Trophoblast cell (in vitro differentiated cells and primary cell): ENCODE results near the gene KRT14.
"Not testable (repeated sequence)": the region's sequence is repeated elsewhere in the genome, so short reads cannot be mapped to it uniquely, and the experiment has no call there.

Experiments used
- DNase-seq, 2 donors: peaks; one replicate each; pipeline ENCODE4 v3.0.0-alpha.2; 2016
- H2AFZ ChIP-seq: 2 replicates; pipeline ENCODE4 v1.6.1; 2013; ENCODE audit warnings: low read length, moderate library complexity, mild to moderate bottlenecking; ENCODE audit not compliant: insufficient read depth, poor library complexity
- H2AK5ac ChIP-seq: 2 replicates; pipeline ENCODE4 v1.6.1; 2013; ENCODE audit warnings: mild to moderate bottlenecking, low read length
- H2BK120ac ChIP-seq: 2 replicates; pipeline ENCODE4 v1.6.1; 2013; ENCODE audit warnings: low read length, mild to moderate bottlenecking, moderate library complexity; ENCODE audit not compliant: insufficient read depth, poor library complexity
- H2BK12ac ChIP-seq: 2 replicates; pipeline ENCODE4 v1.6.1; 2013; ENCODE audit warnings: mild to moderate bottlenecking, low read length, moderate library complexity
- H2BK5ac ChIP-seq: 2 replicates; pipeline ENCODE4 v1.6.1; 2013; ENCODE audit warnings: low read length, low read depth, moderate library complexity, mild to moderate bottlenecking; ENCODE audit not compliant: poor library complexity
- H3K14ac ChIP-seq: 2 replicates; pipeline ENCODE4 v1.6.1; 2013; ENCODE audit warnings: mild to moderate bottlenecking, low read length
- H3K18ac ChIP-seq: 2 replicates; pipeline ENCODE4 v1.6.1; 2013; ENCODE audit warnings: mild to moderate bottlenecking, low read length
- H3K23ac ChIP-seq: 2 replicates; pipeline ENCODE4 v1.6.1; 2013; ENCODE audit warnings: low read length
- H3K27ac ChIP-seq: 2 replicates; pipeline ENCODE4 v1.5.1; 2013; ENCODE audit warnings: low read depth, mild to moderate bottlenecking, inconsistent platforms, low read length, moderate library complexity
- H3K27me3 ChIP-seq: 2 replicates; pipeline ENCODE4 v1.6.1; 2013; ENCODE audit warnings: inconsistent platforms, mild to moderate bottlenecking, low read length, moderate library complexity; ENCODE audit not compliant: insufficient read depth
- H3K36me3 ChIP-seq, 2 experiments: 1 replicate in 1 of 2; 2 replicates in 1 of 2; pipeline ENCODE4 v1.6.1; 2013; ENCODE audit warnings: low read length in 2 of 2, mild to moderate bottlenecking in 2 of 2, moderate library complexity in 1 of 2; ENCODE audit not compliant: insufficient read depth in 2 of 2, control insufficient read depth in 1 of 2
- H3K4ac ChIP-seq: 2 replicates; pipeline ENCODE4 v1.6.1; 2013; ENCODE audit warnings: low read depth, mild to moderate bottlenecking, low read length, moderate library complexity
- H3K4me1 ChIP-seq, 2 experiments: 1 replicate in 1 of 2; 2 replicates in 1 of 2; pipeline ENCODE4 v1.6.1; 2013; ENCODE audit warnings: low read length in 2 of 2, mild to moderate bottlenecking in 2 of 2, moderate library complexity in 1 of 2; ENCODE audit not compliant: insufficient read depth in 2 of 2, control insufficient read depth in 1 of 2
- H3K4me2 ChIP-seq: 2 replicates; pipeline ENCODE4 v1.6.1; 2013; ENCODE audit warnings: inconsistent platforms, mild to moderate bottlenecking, low read length, moderate library complexity
- H3K4me3 ChIP-seq: 2 replicates; pipeline ENCODE4 v1.5.1; 2013; ENCODE audit warnings: mild to moderate bottlenecking, low read depth, low read length, inconsistent platforms
- H3K79me1 ChIP-seq: one replicate; pipeline ENCODE4 v1.6.1; 2013; ENCODE audit warnings: low read length
- H3K79me2 ChIP-seq: 2 replicates; pipeline ENCODE4 v1.6.1; 2013; ENCODE audit warnings: low read length, mild to moderate bottlenecking; ENCODE audit not compliant: control insufficient read depth, insufficient read depth, poor library complexity
- H3K9ac ChIP-seq: 2 replicates; pipeline ENCODE4 v1.6.1; 2013; ENCODE audit warnings: mild to moderate bottlenecking, low read length
- H3K9me3 ChIP-seq: 2 replicates; pipeline ENCODE4 v1.6.1; 2013; ENCODE audit warnings: low read depth, mild to moderate bottlenecking, control low read depth, inconsistent platforms, low read length; ENCODE audit not compliant: insufficient read depth
- H4K12ac ChIP-seq: 2 replicates; pipeline ENCODE4 v1.6.1; 2013; ENCODE audit warnings: low read depth, mild to moderate bottlenecking, low read length, moderate library complexity
- H4K8ac ChIP-seq: 2 replicates; pipeline ENCODE4 v1.6.1; 2013; ENCODE audit warnings: low read depth, mild to moderate bottlenecking, low read length, moderate library complexity
- H4K91ac ChIP-seq: one replicate; pipeline ENCODE4 v1.6.1; 2013; ENCODE audit warnings: low read depth, mild to moderate bottlenecking, low read length, moderate library complexity
- WGBS: extraction: QIAGEN DNeasy Blood & Tissue Kit; methylation state at CpG from one replicate; pipeline ENCODE4 v1.1.7; 2013; ENCODE audit warnings: missing lambda C conversion rate; ENCODE audit not compliant: insufficient read length, insufficient coverage; ENCODE audit errors: extremely low coverage; 5-methylcytosine and 5-hydroxymethylcytosine counted together

KRT14 gene

DNA sequence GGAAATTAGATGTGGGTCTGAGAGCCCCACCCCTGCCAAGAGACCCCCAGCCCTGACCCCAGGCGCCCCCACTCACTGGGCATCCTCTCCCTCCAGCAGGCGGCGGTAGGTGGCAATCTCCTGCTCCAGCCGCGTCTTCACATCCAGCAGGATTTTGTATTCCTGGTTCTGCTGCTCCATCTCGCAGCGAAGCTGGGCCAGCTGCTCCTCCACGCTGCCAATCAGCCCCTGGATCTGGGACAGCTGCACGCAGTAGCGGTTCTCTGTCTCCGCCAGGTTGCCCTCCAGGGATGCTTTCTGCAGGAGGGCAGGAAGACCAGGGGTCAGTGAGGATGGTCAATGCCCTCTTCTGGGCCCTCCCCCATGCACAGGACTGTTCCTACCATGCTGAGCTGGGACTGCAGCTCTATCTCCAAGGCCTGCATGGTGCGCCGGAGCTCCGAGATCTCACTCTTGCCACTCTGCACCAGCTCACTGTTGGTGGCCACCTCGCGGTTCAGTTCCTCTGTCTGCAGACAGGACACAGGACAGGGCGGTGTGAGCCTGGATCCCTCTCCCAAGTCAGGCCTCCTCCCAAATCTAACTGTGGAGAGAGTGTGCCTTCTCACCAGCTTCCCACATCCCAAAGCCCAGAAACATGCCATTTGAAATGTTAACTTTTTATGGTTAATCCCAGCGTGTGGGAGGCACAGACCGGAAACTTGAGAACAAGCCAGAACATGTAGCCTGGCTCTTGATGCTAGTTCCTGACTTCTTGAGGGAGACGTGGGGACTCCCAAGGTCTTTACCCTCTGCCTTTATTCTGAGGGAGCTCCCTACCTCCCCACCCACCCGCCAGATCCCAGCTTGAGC, 34.1 kb upstream of the KRT14 start:
- Histone ChIP-seq H4K12ac (no peak overlapping the region), H3K4me3 (no peak overlapping the region), H3K9me3 (no peaks in the 10 kb centered on the region), H4K91ac (peak overlapping the region; percentile 69), H2BK12ac (peak overlapping the region; percentile 47), H3K79me1 (peaks cover 25% of the 10 kb centered on the region), H3K18ac (peak overlapping the region; percentile 43), H3K14ac (peak overlapping the region; percentile 59), H4K8ac (no peak overlapping the region), H2AK5ac (peak overlapping the region; percentile 16), H3K4ac (peak overlapping the region; percentile 43), H3K27ac (peak overlapping the region; percentile 41), H3K4me2 (no peak overlapping the region), H3K27me3 (no peaks in the 10 kb centered on the region), H3K9ac (no peak overlapping the region), H3K4me1 (peaks cover 33 to 52% of the 10 kb centered on the region in 2 experiments), H2AFZ (no peak overlapping the region), H2BK120ac (peak overlapping the region; percentile 15), H2BK5ac (peak overlapping the region; percentile 54), H3K79me2 (peaks cover 4% of the 10 kb centered on the region), H3K36me3 (no peaks in the 10 kb centered on the region), H3K23ac (no peak overlapping the region)
- DNase-seq, result no peak
- no CpG with 5 or more reads among the region's 21 CpGs for WGBS

DNA sequence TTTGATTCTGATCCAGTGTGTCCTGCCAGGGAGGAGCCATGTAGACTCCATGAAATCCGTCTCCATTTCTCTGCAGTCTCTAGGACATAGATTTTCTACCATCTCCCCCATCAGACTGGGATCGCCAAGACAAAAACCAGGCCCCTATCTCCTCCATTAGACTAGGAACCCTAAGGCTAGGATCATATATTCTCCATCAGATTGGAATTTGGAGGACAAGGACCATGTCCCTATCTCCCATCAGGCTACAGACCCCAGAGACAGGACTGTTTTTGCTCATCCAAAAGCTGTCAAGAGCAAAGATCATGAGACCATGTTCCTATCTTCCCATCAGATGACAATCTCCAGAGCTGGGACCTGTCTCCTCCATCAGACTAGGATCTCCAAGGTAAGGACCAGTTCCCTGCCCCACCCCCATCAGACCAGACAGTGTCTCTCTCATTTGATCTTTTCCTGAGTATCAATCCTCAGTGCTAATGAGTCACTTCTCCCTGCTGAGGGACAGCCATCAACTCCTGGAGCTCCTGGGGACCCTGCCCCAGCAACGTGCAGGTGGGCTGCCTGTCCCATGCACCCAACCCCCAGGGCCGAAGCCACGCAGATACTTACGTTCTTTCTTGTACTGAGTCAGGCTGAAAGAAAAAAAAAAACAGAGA, 33.4 kb upstream of the KRT14 start:
- not testable (repeated sequence) for H3K36me3 ChIP-seq, H3K9me3 ChIP-seq, H3K14ac ChIP-seq, H3K23ac ChIP-seq, H4K12ac ChIP-seq, DNase-seq, H3K4ac ChIP-seq, H2AFZ ChIP-seq, H3K79me2 ChIP-seq, H4K8ac ChIP-seq, H2BK120ac ChIP-seq, H3K9ac ChIP-seq, H2BK5ac ChIP-seq, H3K4me3 ChIP-seq, H3K4me2 ChIP-seq, H3K27me3 ChIP-seq, H3K18ac ChIP-seq, H2BK12ac ChIP-seq
- Histone ChIP-seq H3K79me1 (peaks cover 25% of the 10 kb centered on the region), H3K27ac (peak overlapping the region; percentile 44), H4K91ac (peak overlapping the region; percentile 82), H2AK5ac (peak overlapping the region; percentile 13), H3K4me1 (peaks cover 33 to 48% of the 10 kb centered on the region in 2 experiments)
- no CpG with 5 or more reads among the region's 6 CpGs for WGBS

GRCh38 chr17:41619036-41619926, 32.6 kb upstream of the KRT14 start:
- Histone ChIP-seq H3K27ac (peak overlapping the region; percentile 44), H2BK120ac (peak overlapping the region; percentile 39), H4K8ac (peak overlapping the region; percentile 25), H3K79me1 (peaks cover 24% of the 10 kb centered on the region), H2AK5ac (peak overlapping the region; percentile 46), H3K36me3 (no peaks in the 10 kb centered on the region), H2AFZ (peak overlapping the region; percentile 5), H3K4ac (no peak overlapping the region), H2BK12ac (peak overlapping the region; percentile 27), H3K9ac (no peak overlapping the region), H3K4me3 (no peak overlapping the region), H3K4me2 (no peak overlapping the region), H3K23ac (no peak overlapping the region), H3K4me1 (peaks cover 30 to 48% of the 10 kb centered on the region in 2 experiments), H3K14ac (peak overlapping the region; percentile 48), H3K79me2 (peaks cover 4% of the 10 kb centered on the region), H4K12ac (no peak overlapping the region), H2BK5ac (peak overlapping the region; percentile 35), H3K18ac (peak overlapping the region; percentile 17), H4K91ac (peak overlapping the region; percentile 82), H3K9me3 (no peaks in the 10 kb centered on the region), H3K27me3 (no peaks in the 10 kb centered on the region)
- DNase-seq, result no peak
- no CpG with 5 or more reads among the region's 20 CpGs for WGBS

DNA sequence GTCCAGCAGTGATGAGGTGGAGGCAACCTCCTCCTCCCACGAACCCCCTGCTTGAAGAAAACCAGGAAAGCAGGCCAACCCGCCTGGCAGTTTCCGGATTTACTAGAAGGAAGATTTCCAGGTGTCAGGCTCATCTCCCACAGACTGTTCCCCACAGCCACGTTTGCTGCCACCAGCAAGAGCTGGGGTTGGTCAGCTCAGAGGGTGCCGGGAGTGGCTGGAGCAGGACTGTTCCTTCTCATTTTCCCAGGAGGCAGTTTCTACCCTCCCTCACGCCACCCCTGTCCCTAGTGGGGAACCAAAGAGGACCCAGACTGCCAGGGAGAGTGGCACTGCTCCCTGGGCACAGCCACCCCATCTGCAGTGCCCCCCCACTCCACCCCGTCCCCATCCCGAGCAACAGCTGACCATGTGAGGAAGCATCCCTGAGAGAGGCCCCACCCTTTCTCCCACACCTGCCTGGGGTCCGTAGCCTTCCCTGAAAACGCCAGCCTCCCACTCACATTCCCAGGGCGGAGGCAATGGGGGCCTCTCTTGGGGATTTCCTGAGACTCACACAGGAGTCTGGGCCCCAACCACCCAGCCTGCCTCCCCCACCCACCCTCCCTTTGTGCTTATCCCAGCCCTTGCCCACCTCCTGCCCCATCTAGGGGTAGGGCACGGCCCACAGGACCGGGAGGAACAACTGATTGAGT, 31.8 kb upstream of the KRT14 start:
- Histone ChIP-seq H2AFZ (no peak overlapping the region), H3K14ac (peak overlapping the region; percentile 10)

More for the DNA sequence above, 31.8 kb upstream of the KRT14 start:
- Histone ChIP-seq H3K9me3 (no peaks in the 10 kb centered on the region), H3K4me1 (peaks cover 28 to 46% of the 10 kb centered on the region in 2 experiments), H4K8ac (no peak overlapping the region), H3K4me2 (no peak overlapping the region), H3K4ac (no peak overlapping the region), H3K23ac (no peak overlapping the region), H3K18ac (no peak overlapping the region), H3K27ac (peak overlapping the region; percentile 24), H3K79me2 (peaks cover 4% of the 10 kb centered on the region), H2BK12ac (no peak overlapping the region), H3K4me3 (no peak overlapping the region), H3K27me3 (no peaks in the 10 kb centered on the region), H3K79me1 (peaks cover 21% of the 10 kb centered on the region), H2BK120ac (no peak overlapping the region), H2BK5ac (no peak overlapping the region), H3K9ac (no peak overlapping the region), H3K36me3 (no peaks in the 10 kb centered on the region), H4K12ac (no peak overlapping the region), H4K91ac (peak overlapping the region; percentile 69), H2AK5ac (no peak overlapping the region)
- DNase-seq, result no peak
- no CpG with 5 or more reads among the region's 13 CpGs for WGBS
